SK-N-DZ (cell line): ENCODE data around the gene NEURL2. TPM values are rescaled to one million over a fixed set of nuclear protein-coding genes. Genes with fewer than 3 reads are reported as not detected.
A peak's percentile ranks its signal among the peaks of the same experiment; 100 is the strongest.
"Not testable (repeated sequence)": the region's sequence is repeated elsewhere in the genome, so short reads cannot be mapped to it uniquely, and the experiment has no call there.

Experiments used
- DNase-seq: peaks from one replicate; pipeline ENCODE4 v3.0.0-alpha.2; 2015; ENCODE audit warnings: low spot score
- polyA plus RNA-seq, 2 experiments: library from polyadenylated mRNA; depleted of rRNA; stranded (reverse); fragments of >200 nt; gene quantifications; 2 replicates each; pipeline ENCODE4 v1.2.3, GENCODE V29; 2014

Gene NEURL2, protein sequence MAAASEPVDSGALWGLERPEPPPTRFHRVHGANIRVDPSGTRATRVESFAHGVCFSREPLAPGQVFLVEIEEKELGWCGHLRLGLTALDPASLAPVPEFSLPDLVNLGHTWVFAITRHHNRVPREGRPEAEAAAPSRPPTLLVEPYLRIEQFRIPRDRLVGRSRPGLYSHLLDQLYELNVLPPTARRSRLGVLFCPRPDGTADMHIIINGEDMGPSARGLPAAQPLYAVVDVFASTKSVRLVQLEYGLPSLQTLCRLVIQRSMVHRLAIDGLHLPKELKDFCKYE
- polyA plus RNA-seq (2014; cell fraction: cytosol; rRNA removed) = 12.8 and 18.3 TPM in 2 replicates
- polyA plus RNA-seq (2014; cell fraction: nucleus; rRNA removed) = 23.6 and 36.5 TPM in 2 replicates

DNA sequence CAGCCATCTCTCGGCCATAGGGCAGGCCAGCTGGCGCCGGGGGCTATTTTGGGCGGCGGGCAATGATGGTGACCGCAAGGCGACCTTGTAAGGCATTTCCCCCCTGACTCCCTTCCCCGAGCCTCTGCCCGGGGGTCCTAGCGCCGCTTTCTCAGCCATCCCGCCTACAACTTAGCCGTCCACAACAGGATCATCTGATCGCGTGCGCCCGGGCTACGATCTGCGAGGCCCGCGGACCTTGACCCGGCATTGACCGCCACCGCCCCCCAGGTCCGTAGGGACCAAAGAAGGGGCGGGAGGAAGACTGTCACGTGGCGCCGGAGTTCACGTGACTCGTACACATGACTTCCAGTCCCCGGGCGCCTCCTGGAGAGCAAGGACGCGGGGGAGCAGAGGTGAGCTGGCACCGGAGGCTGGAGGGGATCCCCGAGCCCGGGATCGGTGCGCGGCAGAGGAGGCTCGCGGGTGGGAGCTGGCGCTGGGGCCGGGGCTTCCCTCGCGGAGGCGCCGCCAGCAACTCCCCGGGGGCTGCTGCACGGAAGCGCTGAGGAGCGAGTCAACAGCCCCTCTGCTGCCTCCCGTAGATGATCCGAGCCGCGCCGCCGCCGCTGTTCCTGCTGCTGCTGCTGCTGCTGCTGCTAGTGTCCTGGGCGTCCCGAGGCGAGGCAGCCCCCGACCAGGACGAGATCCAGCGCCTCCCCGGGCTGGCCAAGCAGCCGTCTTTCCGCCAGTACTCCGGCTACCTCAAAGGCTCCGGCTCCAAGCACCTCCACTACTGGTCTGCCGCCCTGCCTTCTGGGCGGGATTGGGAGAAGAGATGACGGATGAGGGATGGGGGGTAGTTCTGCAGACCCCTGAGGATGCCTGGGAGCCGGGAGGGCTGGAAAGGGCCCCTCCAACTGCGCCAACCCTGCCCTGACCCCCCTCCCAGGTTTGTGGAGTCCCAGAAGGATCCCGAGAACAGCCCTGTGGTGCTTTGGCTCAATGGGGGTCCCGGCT is at the start of gene NEURL2, which contains the start of gene CTSA:
Gene NEURL2 (minus strand): TSS at position 224 of the 999 bp plus-strand sequence. CDS start 217 bp downstream, at position 7.
Gene CTSA (plus strand): TSS at position 351 of the 999 bp plus-strand sequence. CDS start 234 bp downstream, at position 585.
- DNase-seq = peak; percentile 96

DNA sequence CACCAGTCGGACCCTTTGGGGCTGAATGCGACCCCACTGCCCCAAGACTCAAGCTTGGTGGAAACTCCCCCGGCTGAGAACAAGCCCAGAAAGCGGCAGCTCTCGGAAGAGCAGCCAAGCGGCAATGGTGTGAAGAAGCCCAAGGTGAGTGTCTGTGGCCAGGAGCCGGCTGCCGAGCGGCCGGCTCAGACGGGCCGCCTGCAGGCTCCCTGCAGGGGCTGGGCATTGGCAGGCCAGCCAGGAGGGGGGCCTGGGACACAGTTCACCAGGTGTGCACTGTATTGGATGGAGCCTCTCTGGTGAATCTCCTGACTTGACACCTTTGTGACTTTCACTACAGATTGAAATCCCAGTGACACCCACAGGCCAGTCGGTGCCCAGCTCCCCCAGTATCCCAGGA is 49.5 kb upstream of the NEURL2 start:
- DNase-seq = no peak

DNA sequence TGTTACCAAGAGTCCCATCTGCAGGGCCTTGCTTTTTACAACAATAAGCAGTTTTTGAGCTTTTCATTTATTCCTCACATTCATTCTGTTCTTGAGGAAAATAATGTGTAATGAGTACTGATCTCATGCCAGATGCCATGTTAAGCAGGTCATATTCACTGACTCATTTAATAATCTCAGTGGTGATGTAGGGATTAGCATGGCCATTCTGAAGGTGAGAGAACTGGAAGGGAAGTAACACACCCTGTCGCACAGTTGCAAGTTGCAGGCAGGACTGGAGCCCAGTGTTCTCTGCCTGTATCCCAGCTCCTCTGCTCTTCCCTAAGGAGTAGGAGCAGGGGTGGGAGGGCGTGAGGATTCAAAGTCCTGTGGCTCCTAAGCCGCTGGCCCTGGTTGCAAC is 49.0 kb upstream of the NEURL2 start:
- no peak for DNase-seq

DNA sequence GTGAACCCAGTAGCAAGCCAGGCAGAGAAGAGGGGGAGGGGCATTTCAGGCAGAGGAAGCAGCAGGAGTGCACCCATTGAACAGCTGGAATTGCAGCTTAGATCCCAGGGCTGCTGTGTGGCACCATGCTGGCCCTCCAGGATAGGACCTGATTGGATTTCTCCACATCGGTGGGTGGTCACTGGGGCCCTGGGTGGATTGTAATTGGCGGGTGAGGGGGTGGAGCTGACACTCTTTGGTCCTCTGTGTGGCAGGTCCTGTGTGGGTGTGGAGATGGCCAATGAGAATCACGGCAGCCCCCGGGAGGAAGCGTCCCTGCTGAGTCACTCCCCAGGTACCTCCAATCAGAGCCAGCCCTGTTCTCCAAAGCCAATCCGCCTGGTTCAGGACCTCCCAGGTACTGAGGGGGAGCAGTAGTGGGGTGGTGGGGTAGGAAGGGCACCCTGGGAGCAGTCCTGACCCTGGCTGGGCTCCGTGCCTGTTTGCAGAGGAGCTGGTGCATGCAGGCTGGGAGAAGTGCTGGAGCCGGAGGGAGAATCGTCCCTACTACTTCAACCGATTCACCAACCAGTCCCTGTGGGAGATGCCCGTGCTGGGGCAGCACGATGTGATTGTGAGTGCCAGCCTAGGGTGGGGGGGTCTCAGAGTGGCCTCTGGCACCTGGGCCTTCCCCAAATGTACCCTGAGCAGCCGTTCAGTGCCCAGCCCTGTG is 47.9 kb upstream of the NEURL2 start:
- no peak for DNase-seq

DNA sequence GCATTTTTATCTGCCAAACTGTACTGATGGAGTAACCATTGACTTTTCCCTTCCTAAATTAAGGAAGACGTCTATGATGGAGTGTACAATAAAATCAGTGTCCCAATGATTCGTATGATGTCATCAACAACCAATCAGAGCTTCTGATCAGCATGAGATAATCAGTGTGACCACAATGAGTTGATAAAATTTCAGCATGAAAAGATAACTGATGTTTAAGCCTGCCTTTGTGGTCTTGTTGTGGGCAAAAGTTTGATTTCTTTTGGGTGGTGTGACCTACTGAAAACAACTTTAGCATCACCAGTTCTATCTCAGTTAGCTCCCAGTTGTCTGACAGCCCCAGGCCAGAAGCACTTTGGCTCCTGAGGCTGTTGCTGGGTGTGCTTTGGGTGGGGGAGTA is 46.8 kb upstream of the NEURL2 start:
- no peak for DNase-seq

DNA sequence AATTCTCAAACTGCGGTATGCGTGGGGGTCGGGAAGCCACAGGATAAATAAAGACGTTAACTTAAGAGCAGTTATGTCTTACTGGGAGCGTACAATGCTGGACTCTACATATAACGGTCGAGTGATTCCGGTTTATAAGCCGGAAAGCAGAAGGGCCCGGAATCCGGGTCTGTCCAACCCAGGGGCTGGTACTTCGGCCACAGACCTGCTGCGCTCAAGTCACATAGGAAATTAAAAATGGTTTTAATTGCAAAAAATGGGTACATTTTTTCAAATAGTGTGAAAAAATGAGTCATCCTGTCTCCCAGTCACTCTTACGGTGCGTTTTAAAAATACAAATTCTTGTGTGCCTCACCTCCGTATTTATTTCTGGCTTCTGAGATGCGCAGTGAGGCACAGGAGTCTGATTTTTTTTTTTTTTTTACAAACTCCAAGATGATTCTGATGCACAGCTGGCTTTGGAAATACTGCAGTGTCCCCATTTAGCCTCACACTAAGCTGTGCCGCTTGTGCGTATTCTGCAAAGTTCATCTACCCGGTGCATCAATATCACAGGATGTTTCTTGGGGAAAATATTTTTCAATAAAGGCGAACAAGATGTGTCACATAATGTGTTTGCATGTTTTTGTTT is 44.5 kb upstream of the NEURL2 start:
- no peak for DNase-seq

DNA sequence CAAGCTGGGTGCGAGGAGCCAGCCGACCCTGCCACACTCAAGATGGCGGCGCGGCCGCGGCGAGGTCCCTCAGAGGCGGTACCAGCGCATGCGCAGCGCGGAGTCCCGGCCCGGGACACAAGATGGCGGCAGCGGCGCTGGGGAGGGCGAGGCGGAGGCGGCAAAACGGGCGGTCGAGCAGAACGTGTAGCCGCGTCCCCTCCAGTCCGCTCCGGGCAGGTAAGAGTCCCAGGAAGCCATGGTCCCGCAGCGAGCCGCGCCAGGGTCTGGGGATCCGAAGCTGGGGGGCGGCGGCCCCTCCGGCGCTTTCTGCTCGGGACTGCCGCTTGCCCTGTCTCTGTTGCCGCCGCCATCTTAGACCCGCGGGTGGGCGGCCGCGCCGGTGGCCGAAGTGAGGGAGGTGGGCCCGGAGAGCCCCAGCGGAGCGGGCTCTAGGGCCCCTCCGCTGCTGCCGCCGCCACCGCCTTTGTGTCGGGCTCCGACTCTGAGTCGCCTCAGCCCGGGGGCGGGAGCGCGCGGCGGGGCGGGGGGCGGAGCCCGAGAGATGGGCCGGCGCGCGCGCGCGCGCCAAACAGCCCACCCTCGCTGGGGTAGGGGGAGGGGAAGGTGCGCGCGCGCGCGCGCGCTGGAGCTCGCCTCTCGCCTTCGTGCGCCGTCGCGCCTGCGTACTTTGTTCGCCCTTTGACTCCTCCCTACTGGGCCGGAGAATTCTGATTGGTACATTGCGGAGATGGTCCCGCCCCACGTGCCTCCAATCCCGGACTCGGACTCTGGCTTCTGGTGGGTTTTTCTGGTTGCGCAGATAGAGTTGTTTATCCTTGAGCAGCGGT is 43.8 kb upstream of the NEURL2 start, which contains the start of gene PCIF1:
Gene PCIF1 (plus strand): TSS at position 98 of the 830 bp plus-strand sequence. CDS start 4,317 bp downstream, outside the sequence.
- peak; percentile 99 for DNase-seq

DNA sequence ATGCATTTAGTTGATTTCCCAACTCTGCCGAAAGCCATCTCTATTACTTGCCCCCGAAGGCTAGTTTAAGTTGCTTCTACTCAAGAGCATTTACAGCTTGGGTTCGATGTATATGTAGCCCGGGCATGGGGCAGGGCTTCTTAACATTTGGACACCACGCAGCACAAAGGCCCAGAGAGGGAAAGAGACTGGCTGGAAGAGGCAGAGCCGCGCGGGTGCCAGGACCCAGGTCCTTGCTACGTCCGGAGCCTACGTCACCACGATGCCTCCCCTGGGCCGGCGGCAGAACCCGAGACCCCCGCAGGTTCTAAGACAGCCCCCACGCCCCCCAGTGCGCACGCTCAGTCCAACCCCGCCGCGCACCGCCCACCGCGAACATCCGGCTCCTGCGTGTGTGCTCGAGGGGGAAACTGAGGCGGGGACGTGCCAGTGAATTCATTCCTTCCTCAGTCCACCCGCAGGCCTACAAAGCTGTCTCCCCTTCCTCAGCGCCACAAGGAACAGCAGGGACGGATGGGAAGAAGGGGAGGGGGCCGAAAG is 43.1 kb upstream of the NEURL2 start:
- peak; percentile 92 for DNase-seq

DNA sequence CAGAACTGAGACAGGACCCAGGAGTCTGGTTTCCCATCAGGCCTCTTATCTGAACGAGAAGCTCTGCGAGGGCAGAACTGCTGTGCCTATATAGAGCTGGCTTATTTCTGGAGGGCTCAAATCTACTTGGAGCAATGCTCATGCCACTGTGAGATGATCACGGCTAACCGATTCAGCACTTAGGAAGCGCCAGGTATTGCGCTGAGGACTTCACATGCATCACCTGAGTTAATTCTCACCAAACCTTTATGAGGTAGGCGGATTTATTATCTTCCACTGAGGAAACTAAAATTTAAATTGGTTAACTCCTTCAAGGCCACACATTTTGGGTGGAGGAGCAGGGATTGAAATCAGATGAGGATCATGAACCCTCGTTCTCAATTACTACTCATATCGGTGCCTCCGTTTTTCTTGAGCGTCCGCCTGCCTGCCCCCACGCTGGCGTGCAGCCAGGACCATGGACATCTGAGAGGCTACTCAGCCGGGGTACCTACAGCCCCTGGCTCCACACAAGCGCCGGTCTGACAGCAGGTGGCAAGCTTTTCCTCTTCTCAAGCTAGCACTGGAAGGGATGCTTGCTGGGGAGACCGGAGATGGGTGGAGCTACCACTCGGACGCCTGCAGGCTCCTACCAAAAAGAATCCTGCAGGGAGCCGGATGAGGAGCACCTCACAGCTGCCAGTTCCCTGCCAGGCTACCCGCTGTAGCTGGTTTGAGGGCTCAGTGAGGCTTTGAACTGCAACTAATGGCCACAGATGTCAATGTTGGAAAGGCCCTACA is 42.4 kb upstream of the NEURL2 start:
- DNase-seq = peak; percentile 94

DNA sequence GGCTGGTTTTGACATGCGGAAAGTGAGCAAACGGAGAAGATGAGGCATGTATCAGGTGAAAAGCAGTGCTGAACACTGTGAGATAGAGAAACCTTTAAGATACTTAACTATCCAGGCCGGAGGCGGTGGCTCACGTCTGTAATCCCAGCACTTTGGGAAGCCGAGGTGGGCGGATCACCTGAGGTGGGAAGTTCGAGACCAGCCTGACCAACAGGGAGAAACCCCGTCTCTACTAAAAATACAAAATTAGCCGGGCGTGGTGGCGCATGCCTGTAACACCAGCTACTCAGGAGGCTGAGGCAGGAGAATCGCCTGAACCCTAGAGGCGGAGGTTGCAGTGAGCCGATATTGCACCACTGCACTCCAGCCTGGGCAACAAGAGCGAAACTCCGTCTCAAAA is 40.7 kb upstream of the NEURL2 start:
- not testable (repeated sequence) for DNase-seq

DNA sequence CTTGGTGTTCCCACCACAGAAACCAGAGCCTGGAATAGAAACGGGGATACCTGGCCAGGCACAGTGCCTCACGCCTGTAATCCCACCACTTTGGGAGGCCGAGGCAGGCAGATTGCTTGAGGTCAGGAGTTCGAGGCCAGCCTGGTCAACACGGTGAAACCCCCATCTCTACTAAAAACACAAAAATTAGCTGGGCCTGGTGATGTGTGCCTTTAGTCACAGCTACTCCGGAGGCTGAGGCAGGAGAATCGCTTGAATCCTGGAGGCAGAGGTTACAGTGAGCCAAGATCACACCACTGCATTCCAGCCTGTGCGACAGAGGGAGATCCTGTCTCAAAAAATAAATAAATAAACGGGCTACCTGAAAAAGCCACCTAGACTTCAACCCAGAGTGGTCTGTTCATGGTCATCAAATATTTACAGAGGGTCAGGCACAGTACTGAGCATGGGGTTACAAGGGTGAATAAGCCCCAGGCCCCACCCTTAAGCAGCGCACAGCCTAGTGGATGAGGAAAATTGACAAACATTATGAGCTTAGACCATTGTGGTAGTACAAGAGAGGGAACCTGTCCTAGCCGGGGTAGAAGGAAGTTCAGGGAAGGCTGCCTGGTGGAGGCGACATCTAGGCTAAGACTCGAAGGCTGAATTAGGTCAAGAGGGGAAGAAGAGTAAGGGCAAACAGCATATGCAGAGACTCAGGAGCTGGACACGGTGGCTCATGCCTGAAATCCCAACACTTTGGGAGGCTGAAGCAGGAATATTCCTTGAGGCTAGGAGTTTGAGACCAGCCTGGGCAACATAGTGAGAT is 36.3 kb upstream of the NEURL2 start:
- DNase-seq = no peak

DNA sequence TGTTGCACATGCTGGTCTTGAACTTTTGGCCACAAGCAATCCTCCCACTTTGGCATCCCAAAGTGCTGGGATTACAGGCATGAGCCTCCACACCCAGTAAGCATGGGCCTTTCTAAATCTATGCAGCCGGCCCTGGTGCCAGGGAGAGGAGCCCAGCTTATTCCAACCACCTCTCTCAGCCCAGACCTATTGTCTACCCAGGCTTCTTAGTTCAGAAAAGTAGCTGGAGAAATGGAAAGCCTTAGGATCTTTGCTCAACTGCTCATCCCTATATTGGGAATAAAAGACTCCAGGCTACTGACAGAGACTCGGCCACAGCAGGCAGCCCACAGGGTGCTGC is 35.7 kb upstream of the NEURL2 start:
- DNase-seq = no peak

DNA sequence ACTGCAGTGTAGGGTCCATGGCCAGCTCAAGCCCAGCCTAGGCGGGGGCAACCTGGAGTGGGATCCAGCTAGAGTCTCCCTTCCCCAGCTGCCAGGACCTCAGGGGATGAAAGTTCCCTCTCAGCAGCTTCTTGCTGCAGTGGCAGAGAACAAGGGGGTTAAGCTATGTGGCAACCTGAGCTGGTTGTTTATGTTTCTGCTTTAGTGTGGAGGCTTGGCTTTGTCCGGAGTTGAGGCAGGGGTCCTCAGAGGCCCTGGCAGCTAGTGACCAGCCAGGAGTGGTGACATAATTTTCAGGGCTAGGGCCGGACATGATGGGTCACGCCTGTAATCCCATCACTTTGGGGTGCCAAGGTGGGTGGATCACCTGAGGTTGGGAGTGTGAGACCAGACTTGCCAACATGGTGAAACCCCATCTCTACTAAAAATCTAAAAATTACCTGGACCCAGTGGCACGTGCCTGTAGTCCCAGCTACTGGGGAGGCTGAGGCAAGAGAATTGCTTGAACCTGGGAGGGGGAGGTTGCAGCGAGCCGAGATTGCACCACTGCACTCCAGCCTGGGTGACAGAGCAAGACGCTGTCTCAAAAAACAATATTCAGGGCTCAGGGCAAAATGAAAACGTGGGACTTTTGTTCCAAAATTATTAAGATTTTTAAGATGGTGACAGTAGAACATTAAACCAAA is 35.0 kb upstream of the NEURL2 start:
- DNase-seq = no peak

DNA sequence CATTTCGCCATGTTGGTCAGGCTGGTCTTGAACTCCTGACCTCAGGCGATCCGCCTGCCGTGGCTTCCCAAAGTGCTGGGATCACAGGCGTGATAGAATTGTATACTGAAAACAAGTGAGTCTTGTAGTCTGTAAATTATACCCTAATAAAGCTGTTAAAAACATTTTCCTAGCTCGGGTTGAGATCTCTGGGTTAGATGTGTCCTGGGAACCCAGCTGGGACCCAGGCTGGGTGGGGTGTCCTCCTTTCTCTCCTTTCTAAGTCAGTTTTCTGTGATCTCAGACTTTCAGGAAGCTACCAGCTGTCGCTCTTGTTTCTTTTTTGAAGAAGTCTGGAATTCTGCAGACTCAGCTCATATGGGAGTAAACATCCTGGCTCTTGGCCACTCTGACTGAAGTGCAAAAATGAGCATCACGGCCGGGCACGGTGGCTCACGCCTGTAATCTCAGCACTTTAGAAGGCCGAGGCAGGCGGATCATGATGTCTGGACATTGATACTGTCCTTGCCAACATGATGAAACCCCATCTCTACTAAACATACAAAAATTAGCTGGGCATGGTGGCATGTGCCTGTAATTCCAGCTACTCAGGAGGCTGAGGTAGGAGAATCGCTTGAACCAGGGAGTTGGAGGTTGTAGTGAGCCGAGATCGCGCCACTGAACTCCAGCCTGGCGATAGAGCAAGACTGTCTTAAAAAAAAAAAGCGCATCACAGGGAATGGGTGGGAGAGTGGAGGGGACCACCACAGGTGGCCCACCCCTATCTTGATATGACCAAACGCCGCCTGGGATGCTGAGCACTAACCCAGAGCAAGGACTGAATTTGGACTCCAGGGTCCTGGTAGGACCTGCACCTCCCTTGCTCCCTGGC is 33.6 kb upstream of the NEURL2 start:
- no peak for DNase-seq

DNA sequence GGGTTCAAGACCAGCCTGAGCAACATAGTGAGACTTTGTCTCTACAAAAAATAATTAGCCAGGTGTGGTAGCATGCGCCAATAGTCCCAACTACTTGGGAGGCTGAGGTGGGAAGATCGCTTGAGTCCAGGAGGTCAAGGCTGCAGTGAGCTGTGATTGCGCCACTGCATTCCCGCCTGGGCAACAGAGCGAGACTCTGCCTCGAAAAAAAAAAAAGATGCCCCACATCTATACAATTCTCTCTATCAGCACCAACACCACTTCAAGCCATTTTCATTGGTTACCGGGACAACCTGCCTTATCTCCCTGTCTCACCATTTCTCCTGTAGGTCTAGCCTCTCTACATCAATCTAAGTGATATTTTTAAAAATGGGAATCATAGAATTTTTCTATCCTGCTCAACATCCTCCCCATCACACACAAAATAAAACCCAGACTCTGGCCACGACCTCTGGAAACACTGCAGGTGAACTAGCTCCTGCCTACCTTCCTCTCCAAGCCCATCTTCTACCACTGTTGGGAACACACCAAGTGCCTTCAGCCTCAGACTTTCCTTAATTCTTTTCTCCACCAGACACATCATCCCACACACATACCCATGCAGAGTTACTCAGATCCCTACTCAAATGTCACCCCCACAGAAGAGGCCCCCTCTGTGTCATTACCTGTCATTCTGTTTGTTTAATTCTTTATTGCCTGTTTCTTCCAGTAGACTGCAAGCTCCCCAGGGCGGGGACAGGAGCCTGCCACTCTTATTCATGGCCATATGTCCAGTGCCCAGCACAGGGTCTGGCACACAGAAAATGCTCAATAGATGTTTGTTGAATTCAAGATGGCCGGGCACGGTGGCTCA is 30.6 kb upstream of the NEURL2 start:
- DNase-seq = no peak
